HCT116 (cell line): ENCODE measurements around the gene YWHAB. TPM values are rescaled to one million over a fixed set of nuclear protein-coding genes. Genes with fewer than 3 reads are reported as not detected.
"Not testable (repeated sequence)": the region's sequence is repeated elsewhere in the genome, so short reads cannot be mapped to it uniquely, and the experiment has no call there.

ENCODE experiments used
- ATAC-seq: fragments of 200-7000 bp; cut with Tn5 transposase; 2 replicates; pipeline ENCODE4 v1.9.1; 2020; ENCODE audit warnings: mild to moderate bottlenecking, moderate library complexity
- BruUV-seq: library from RNA; stranded (reverse); fragments of 400-500 nt; replicated peaks from 2 replicates; lab custom pipeline; 2021; lab: Mats Ljungman, UMichigan
- CTCF ChIA-PET: fragments of 300-600 bp; sonication (Branson Sonifier 250); formaldehyde crosslinking; loops from one replicate; lab custom pipeline; 2021; ENCODE audit warnings: antibody characterized with exemption; lab: Charles Lee
- POLR2A ChIA-PET: fragments of 300-600, 350-600 bp; sonication (Branson Sonifier 250); formaldehyde crosslinking; loops from one replicate; lab custom pipeline; 2021; ENCODE audit warnings: antibody characterized with exemption; lab: Charles Lee
- RAD21 ChIA-PET, 2 experiments: fragments of 300-600 bp; sonication (Branson Sonifier 250); formaldehyde crosslinking; loops; one replicate each; lab custom pipeline; 2023; ENCODE audit warnings: low total read pairs in 2 of 2; ENCODE audit not compliant: uncharacterized antibody in 2 of 2, unreplicated experiment in 2 of 2, low non-redundant PET in 1 of 2; lab: Charles Lee
- DNase-seq: peaks from one replicate; pipeline ENCODE4 v3.0.0-alpha.2; 2010; ENCODE audit warnings: low read depth, low spot score
- H2AFZ ChIP-seq: fragments of 200-600 bp; shearing (Covaris generic), sonication (generic); 2 replicates; pipeline ENCODE4 v1.6.1; 2017; ENCODE audit warnings: low read depth, mixed run types, mixed read lengths, antibody characterized with exemption, low read length; ENCODE audit not compliant: poor library complexity, severe bottlenecking
- H3K27ac ChIP-seq: 2 replicates; pipeline ENCODE4 v1.5.1; 2012; ENCODE audit warnings: low read depth, low read length
- H3K27me3 ChIP-seq: fragments of 200-600 bp; sonication (generic); 2 replicates; pipeline ENCODE4 v1.6.1; 2016; ENCODE audit warnings: mixed run types, low read length, mixed read lengths; ENCODE audit not compliant: insufficient read depth
- H3K36me3 ChIP-seq, 2 experiments: fragments of 200-500 bp in 1 of 2; fragments of 200-600 bp in 1 of 2; sonication (Bioruptor generic) in 1 of 2; sonication (generic) in 1 of 2; 2 replicates each; pipeline versions ENCODE4 v1.5.1 to v1.6.1; 2014 to 2016; ENCODE audit warnings: low read length in 2 of 2, inconsistent platforms in 1 of 2, mixed read lengths in 1 of 2, mixed run types in 1 of 2; ENCODE audit not compliant: insufficient read depth in 2 of 2, control insufficient read depth in 1 of 2
- H3K4me1 ChIP-seq, 2 experiments: fragments of 200-600 bp in 1 of 2; sonication (generic) in 1 of 2; 2 replicates each; pipeline versions ENCODE4 v1.5.1 to v1.6.1; 2012 to 2017; ENCODE audit warnings: low read length in 2 of 2, inconsistent platforms in 1 of 2, mild to moderate bottlenecking in 1 of 2, mixed read lengths in 1 of 2, mixed run types in 1 of 2, moderate library complexity in 1 of 2; ENCODE audit not compliant: insufficient read depth in 2 of 2, control insufficient read depth in 1 of 2
- H3K4me2 ChIP-seq: fragments of 200-600 bp; sonication (generic); 2 replicates; pipeline ENCODE4 v1.6.1; 2017; ENCODE audit warnings: mixed run types, low read length, mixed read lengths
- H3K4me3 ChIP-seq, 2 experiments: fragments of 200-600 bp in 1 of 2; sonication (generic) in 1 of 2; replicated peaks in 1 of 2; 2 replicates each; pipeline ENCODE4 v1.5.1; 2011 to 2016; ENCODE audit warnings: low read length in 2 of 2, control low read depth in 1 of 2, low read depth in 1 of 2, mild to moderate bottlenecking in 1 of 2, mixed read lengths in 1 of 2, mixed run types in 1 of 2
- H3K79me2 ChIP-seq: fragments of 200-600 bp; sonication (generic); 2 replicates; pipeline ENCODE4 v1.6.1; 2017; ENCODE audit warnings: mild to moderate bottlenecking, mixed run types, low read length, moderate library complexity, mixed read lengths; ENCODE audit not compliant: insufficient read depth
- H3K9ac ChIP-seq: fragments of 200-600 bp; sonication (generic); 2 replicates; pipeline ENCODE4 v1.6.1; 2016; ENCODE audit warnings: low read length, mixed read lengths
- H3K9me2 ChIP-seq: fragments of 200-600 bp; sonication (generic), shearing (Covaris generic); 2 replicates; pipeline ENCODE4 v1.6.1; 2017; ENCODE audit warnings: mixed run types, mild to moderate bottlenecking, moderate library complexity; ENCODE audit not compliant: insufficient read depth
- H3K9me3 ChIP-seq, 2 experiments: fragments of 200-500 bp in 1 of 2; fragments of 200-600 bp in 1 of 2; sonication (Bioruptor generic) in 1 of 2; sonication (generic) in 1 of 2; 2 replicates each; pipeline ENCODE4 v1.6.1; 2014 to 2017; ENCODE audit warnings: low read length in 2 of 2, mixed read lengths in 2 of 2, inconsistent platforms in 1 of 2, low read depth in 1 of 2, mild to moderate bottlenecking in 1 of 2, mixed run types in 1 of 2, moderate library complexity in 1 of 2; ENCODE audit not compliant: control insufficient read depth in 1 of 2, insufficient read depth in 1 of 2
- H4K20me1 ChIP-seq: fragments of 200-600 bp; sonication (generic), shearing (Covaris generic); 2 replicates; pipeline ENCODE4 v1.6.1; 2017; ENCODE audit warnings: mixed run types, mild to moderate bottlenecking, moderate library complexity; ENCODE audit not compliant: insufficient read depth
- CEBPB ChIP-seq: IDR thresholded peaks from 2 replicates; pipeline ENCODE4 v1.6.1; 2012; ENCODE audit warnings: low read depth
- YY1 ChIP-seq: IDR thresholded peaks from 2 replicates; pipeline ENCODE4 v1.6.1; 2011; ENCODE audit warnings: low read length, low read depth, moderate library complexity, mild to moderate bottlenecking; ENCODE audit not compliant: insufficient replicate concordance; ENCODE audit errors: extremely low read depth
- intact Hi-C: fragments of 100-400 bp; cut with micrococcal nuclease; formaldehyde crosslinking; loops from 2 replicates; pipeline ENCODE4 v1.10.0; 2022
- total RNA-seq: library from RNA; stranded (reverse); gene quantifications from one replicate; pipeline ENCODE4 v1.2.1, GENCODE V29; 2021; ENCODE audit not compliant: unreplicated experiment

Gene YWHAB
- total RNA-seq, 1 experiment from 2014 or later: 200 TPM

DNA sequence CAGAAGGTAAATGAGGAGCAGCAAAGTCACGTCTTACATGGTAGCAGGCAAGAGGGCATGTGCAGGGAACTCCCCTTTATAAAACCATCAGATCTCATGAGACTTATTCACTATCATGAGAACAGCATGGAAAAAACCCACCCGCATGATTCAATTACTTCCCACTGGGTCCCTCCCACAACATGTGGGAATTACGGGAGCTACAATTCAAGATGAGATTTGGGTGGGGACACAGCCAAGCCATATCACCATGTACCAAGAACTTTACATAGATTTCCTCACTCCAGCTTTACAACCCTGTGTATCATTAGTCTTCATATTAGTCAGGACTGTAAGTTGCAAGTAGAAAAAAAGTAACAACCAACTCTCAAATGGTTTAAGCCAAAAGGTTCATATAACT, 21.0 kb upstream of the YWHAB start:
- POLR2A ChIA-PET, DNase-seq, ATAC-seq, intact Hi-C loops, RAD21 ChIA-PET, H3K4me2 ChIP-seq, H3K36me3 ChIP-seq, H3K9me3 ChIP-seq, H3K9me2 ChIP-seq, H4K20me1 ChIP-seq, BruUV-seq, H3K79me2 ChIP-seq, H3K4me3 ChIP-seq, H3K4me1 ChIP-seq, CTCF ChIA-PET, H3K27ac ChIP-seq, H2AFZ ChIP-seq, H3K27me3 ChIP-seq, H3K9ac ChIP-seq: not testable (repeated sequence)

DNA sequence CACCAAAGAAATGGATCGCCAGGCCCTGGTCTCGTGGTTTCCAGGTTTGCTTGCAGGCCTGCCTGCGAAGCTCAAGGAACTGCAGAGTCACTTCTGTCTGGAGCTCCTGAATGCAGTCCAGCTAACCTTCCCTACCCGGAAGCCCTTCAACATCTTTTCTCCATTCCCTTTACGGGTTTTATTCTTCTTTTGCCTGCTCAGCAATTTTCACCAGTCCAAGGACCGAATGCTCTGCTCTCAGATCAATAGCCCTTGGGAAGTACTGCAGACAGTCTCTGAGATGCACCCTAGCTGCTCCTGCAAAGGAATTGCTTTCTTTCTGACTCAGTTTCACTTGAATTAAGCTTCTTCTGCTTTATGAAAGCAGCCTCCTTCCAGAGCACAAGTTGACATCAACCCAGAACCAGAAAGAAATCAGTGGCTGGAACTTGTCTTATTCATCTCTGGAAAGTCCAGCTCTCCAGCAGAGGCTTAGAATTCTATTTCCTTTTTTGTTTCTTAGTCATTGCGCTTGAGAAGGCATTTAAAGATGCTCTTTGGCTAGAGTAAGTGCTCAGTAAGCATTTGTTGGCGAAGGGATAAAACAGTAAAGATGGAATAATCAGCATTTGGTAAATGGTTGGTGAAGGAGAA, 18.7 kb upstream of the YWHAB start:
- no peak overlapping the region for H3K4me3 ChIP-seq
- ChIA-PET RAD21 (interaction anchor here (0.6 to 1.8 kb wide), 4 partner anchors 119 to 406 kb away, joined by 3 to 7 read pairs (median 4); no protein-coding TSS in a partner anchor), CTCF (interaction anchor here (1.0 to 2.0 kb wide), 7 partner anchors 22 to 649 kb away, joined by 3 to 20 read pairs (median 4); no protein-coding TSS in a partner anchor), POLR2A (interaction anchor here (1.4 kb wide), 1 partner anchor 119 kb away, joined by 4 read pairs; no protein-coding TSS in a partner anchor)
- no peaks in the 10 kb centered on the region for H3K4me1 ChIP-seq
- peak overlapping the region; percentile 76 for H2AFZ ChIP-seq
- no peaks in the 10 kb centered on the region for H3K79me2 ChIP-seq
- no peaks in the 10 kb centered on the region for H3K9me2 ChIP-seq
- H4K20me1 ChIP-seq: no peaks in the 10 kb centered on the region
- no peak for TF ChIP-seq YY1
- TF ChIP-seq CEBPB: no peak
- peak overlapping the region; percentile 56 for H3K4me2 ChIP-seq
- no peaks in the 10 kb centered on the region for H3K36me3 ChIP-seq
- no peak overlapping the region for H3K27ac ChIP-seq
- no peak overlapping the region for H3K9ac ChIP-seq
- no peaks in the 10 kb centered on the region for H3K9me3 ChIP-seq
- no peak for DNase-seq
- H3K27me3 ChIP-seq: no peaks in the 10 kb centered on the region
- no peak for ATAC-seq
- intact Hi-C loops: loop anchor here (1.0 kb wide), 3 partner anchors 67 to 182 kb away; no protein-coding TSS in a partner anchor
- BruUV-seq: no TSS peak
